Measurements from ENCODE around the gene NKAIN2.

Gene NKAIN2

GRCh38 chr6:123810214-123810613 is 6.5 kb downstream of the NKAIN2 start:
- no peak for DNase-seq

DNA sequence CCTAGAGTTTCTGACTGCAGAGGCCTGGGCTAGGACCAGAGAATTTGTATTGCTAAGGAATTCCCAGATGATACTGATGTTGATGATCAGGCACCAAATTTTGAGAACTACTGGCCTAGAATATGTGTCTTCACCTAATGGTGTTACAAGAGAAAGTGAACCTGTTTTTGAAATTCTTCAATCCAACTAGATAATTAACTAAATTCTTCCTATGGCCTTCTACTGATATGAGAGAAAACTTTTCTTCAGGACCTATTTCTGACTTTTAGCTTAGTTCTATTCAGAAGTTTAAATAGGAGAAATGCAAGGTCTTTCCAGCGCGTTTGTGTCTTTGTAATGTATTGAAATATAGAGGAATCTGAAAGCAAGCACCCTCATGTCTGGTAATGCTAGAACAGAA is 7.3 kb downstream of the NKAIN2 start:
- DNase-seq, result no peak

DNA sequence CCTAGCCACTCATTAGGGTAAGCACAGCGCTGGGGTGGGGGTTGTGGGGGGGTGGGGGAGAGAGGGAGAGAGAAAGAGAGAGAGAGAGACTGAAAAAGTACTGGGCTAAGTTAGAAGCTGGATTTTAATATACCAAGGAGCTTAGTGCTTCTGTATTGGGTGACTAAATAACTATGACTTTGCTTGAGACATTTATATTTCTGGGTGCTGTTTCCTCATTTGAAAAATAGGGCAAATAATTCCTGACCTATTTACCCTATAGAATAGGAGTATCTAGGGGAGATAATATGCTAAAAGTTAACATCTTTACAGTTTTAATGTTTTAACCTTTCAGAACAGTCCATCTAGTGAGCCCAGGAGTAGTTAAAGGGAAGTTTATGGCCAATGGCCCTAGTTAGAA is 7.7 kb downstream of the NKAIN2 start:
- no peak for DNase-seq

- DNase-seq, result no peak
Measured at GRCh38 chr6:123812621-123813020, 9.0 kb downstream of the NKAIN2 start.

- no peak for DNase-seq
Measured at GRCh38 chr6:123821112-123821511, 17.4 kb downstream of the NKAIN2 start.

- no peak for DNase-seq
Measured at GRCh38 chr6:123829302-123829953, 25.8 kb downstream of the NKAIN2 start.

DNA sequence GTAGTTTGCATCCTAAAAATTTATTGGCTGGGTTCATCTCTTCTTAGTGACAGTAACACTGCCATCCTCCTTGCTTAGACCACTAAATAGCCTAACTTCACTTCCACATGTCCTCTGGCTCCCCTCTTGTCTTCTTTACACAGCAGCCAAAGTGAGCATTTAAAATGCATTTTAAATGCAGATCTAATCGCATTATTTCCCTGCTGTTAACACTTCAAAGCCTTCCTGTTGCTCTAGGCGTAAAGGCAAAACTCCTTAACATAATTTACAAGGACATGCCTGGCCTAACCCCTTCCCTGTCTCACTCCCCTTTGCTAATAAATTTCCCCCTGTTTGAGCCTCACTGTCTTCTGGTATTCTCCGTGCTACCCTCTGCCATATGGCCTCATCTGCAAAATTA is 26.5 kb downstream of the NKAIN2 start:
- peak; percentile 74 for DNase-seq

DNA sequence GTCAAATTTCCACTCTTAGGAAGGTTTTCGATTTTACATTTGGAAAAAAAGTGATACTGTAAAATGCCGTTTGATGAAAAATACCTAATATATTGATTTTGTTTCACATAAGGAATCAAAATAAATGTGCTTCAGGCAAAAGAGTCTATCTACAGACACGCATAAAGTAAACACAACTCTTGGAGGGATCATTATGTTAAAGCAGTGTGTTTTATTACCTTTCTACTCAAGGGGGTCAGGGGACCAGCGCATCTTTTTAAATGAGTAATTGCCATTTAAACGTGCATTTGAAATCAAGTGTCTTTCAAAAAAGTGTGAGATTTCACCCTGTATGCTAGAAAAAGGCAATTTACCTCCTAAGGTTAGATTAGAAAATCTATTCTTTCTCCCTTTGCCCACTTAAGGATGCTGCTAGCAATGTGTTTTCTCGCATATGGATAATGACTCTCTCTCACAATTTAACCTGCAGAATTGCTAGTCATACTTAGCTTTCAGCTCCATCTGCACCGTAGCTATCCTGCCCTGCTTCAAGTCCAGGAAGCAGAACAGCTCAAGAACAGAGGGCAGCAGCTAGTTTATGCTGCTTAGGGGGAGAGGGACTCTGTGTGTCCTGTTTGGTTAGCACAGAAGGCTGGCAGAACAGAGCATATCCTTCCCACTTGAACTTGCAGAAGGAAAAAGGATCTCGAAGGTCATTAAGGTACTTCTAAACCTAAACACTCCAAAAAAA is 35.0 kb downstream of the NKAIN2 start:
- DNase-seq, result no peak

GRCh38 chr6:123841067-123841896 is 37.6 kb downstream of the NKAIN2 start:
- DNase-seq, result no peak

GRCh38 chr6:123844011-123844410 is 40.3 kb downstream of the NKAIN2 start:
- no peak for DNase-seq

- no peak for DNase-seq
Measured at GRCh38 chr6:123848347-123848746, 44.7 kb downstream of the NKAIN2 start.

- DNase-seq, result no peak
Measured at GRCh38 chr6:123849406-123849805, 45.7 kb downstream of the NKAIN2 start.

- no peak for DNase-seq
Measured at GRCh38 chr6:123850555-123850954, 46.9 kb downstream of the NKAIN2 start.

- no peak for DNase-seq
Measured at GRCh38 chr6:123854201-123854600, 50.5 kb downstream of the NKAIN2 start.

GRCh38 chr6:123855506-123855905 is 51.8 kb downstream of the NKAIN2 start:
- no peak for DNase-seq

- no peak for DNase-seq
Measured at GRCh38 chr6:123859291-123859690, 55.6 kb downstream of the NKAIN2 start.

GRCh38 chr6:123869334-123869733 is 65.7 kb downstream of the NKAIN2 start:
- no peak for DNase-seq

- DNase-seq, result no peak
Measured at GRCh38 chr6:123873974-123874373, 70.3 kb downstream of the NKAIN2 start.

- DNase-seq, result no peak
Measured at GRCh38 chr6:123875784-123876183, 72.1 kb downstream of the NKAIN2 start.

GRCh38 chr6:123879749-123880148 is 76.1 kb downstream of the NKAIN2 start:
- no peak for DNase-seq

GRCh38 chr6:123888771-123889513 is 85.3 kb downstream of the NKAIN2 start:
- DNase-seq, result no peak

GRCh38 chr6:123895346-123895745 is 91.7 kb downstream of the NKAIN2 start:
- no peak for DNase-seq

- DNase-seq, result no peak
Measured at GRCh38 chr6:123895806-123896205, 92.1 kb downstream of the NKAIN2 start.

Data from NCI-H82 (cell line).